ENCODE data around the gene LANCL1.
A peak's percentile ranks its signal among the peaks of the same experiment; 100 is the strongest.

LANCL1 gene

DNA sequence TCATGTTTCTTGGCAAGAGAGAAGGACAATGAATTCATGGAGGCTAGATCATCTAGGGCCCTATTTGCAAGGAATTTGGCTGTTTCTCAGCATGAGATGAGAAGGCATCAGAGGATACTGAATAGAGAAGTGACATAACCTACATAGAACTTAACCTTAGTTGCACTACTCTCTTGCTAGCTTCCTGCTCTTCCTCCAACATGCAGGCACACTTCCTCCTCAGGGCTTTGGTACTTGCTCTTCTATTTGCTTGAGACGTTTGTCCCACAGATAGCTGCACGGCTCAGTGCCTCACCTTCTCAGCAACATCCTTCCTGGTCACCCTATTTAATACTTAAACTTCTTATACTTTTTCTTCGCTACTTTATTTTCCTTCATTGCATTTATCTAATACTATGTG lies 20.0 kb upstream of the LANCL1 start:
- no peaks in the 10 kb centered on the region for H3K36me3 ChIP-seq (ENCODE audit: control insufficient read depth in 2 of 2, insufficient read depth in 2 of 2, low read length in 2 of 2)
- H3K27ac ChIP-seq (ENCODE audit: low read depth in 2 of 2, low read length in 2 of 2): no peak overlapping the region
- no peaks in the 10 kb centered on the region for H3K4me1 ChIP-seq (ENCODE audit: control insufficient read depth in 2 of 2, insufficient read depth in 2 of 2, low read length in 2 of 2)
- H3K9me3 ChIP-seq (ENCODE audit: control insufficient read depth in 2 of 2, low read length in 2 of 2): no peaks in the 10 kb centered on the region
- H3K27me3 ChIP-seq (ENCODE audit: control insufficient read depth in 2 of 2, insufficient read depth in 2 of 2, low read length in 2 of 2): no peaks in the 10 kb centered on the region
- no peak overlapping the region for H3K4me3 ChIP-seq (ENCODE audit: low read length in 2 of 2)
- H3K9ac ChIP-seq (ENCODE audit: low read depth in 1 of 2, low read length in 2 of 2): no peak overlapping the region

DNA sequence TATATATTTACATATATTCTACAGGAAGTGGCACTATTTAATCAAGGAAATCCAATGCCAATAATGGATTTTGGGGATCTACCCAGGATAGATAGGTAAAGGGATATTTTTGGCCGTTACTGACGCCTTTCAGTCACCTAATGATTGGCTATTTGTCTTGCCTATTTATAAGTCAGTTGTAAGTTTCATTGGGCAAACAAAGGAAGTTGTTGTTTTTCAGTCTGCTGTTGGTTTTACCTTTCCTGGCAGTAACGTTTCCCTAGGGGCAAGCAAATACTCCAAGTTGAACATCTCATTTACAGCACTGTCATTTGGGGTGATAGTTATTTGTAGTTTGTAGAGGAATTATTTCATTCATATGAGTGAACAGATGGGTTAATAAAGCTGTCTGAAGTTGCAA lies 17.0 kb upstream of the LANCL1 start:
- Histone ChIP-seq H3K4me3 (ENCODE audit: low read length in 2 of 2) (no peak overlapping the region), H3K4me1 (ENCODE audit: control insufficient read depth in 2 of 2, insufficient read depth in 2 of 2, low read length in 2 of 2) (no peaks in the 10 kb centered on the region), H3K9me3 (ENCODE audit: control insufficient read depth in 2 of 2, low read length in 2 of 2) (no peaks in the 10 kb centered on the region), H3K27ac (ENCODE audit: low read depth in 2 of 2, low read length in 2 of 2) (no peak overlapping the region), H3K27me3 (ENCODE audit: control insufficient read depth in 2 of 2, insufficient read depth in 2 of 2, low read length in 2 of 2) (no peaks in the 10 kb centered on the region), H3K36me3 (ENCODE audit: control insufficient read depth in 2 of 2, insufficient read depth in 2 of 2, low read length in 2 of 2) (no peaks in the 10 kb centered on the region), H3K9ac (ENCODE audit: low read depth in 1 of 2, low read length in 2 of 2) (no peak overlapping the region)

DNA sequence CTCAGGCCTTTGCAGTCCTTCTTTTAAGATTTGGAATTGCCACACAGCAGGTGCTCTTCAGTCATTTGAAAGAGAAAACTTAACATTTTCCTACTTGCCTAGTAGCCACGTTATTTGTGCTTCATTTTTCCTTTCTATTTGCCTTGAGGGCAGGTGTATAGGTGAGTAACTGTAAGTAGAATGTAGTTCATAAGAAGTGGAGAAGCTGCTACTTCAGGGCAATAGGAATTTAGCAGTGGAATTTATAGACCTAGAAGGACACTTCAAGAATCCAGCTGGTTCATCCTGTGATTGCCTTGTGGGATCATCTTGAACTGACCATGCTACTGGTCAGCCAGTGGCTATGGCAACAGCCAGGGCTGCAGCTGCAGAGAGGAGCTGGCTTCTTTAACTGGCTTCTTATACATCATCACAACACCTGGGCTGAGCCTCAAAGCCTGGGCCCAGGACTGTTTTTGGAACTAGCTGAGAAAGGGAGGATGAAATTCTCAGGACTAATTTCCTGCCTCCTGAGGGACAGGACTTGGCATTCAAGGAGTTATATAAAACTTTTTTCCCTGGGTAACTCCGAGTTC lies 5.1 kb upstream of the LANCL1 start:
- Histone ChIP-seq H3K27me3 (ENCODE audit: control insufficient read depth in 2 of 2, insufficient read depth in 2 of 2, low read length in 2 of 2) (no peaks in the 10 kb centered on the region), H3K9ac (ENCODE audit: low read depth in 1 of 2, low read length in 2 of 2) (no peak overlapping the region), H3K4me3 (ENCODE audit: low read length in 2 of 2) (no peak overlapping the region), H3K36me3 (ENCODE audit: control insufficient read depth in 2 of 2, insufficient read depth in 2 of 2, low read length in 2 of 2) (no peaks in the 10 kb centered on the region), H3K27ac (ENCODE audit: low read depth in 2 of 2, low read length in 2 of 2) (no peak overlapping the region), H3K9me3 (ENCODE audit: control insufficient read depth in 2 of 2, low read length in 2 of 2) (no peaks in the 10 kb centered on the region), H3K4me1 (ENCODE audit: control insufficient read depth in 2 of 2, insufficient read depth in 2 of 2, low read length in 2 of 2) (no peaks in the 10 kb centered on the region)

DNA sequence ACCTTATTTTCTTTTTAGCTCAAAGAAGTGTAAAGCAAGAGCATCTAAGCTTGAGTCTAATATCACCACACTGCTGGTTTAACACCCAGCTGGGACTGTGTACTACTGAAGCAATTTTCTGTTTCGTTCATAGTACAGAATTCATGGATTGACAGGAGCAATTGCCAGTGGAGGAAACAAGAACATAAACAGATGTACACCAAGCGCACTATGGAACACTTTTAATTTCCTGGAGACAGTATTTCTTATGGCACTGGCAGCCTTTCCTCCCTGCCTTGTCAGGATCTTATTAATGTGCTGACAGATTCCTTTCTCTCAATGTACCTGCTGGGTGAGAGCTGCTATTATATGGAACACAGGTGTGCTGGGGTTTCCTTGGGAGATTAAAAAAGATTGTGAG lies 4.2 kb upstream of the LANCL1 start:
- no peak overlapping the region for H3K9ac ChIP-seq (ENCODE audit: low read depth in 1 of 2, low read length in 2 of 2)
- H3K27ac ChIP-seq (ENCODE audit: low read depth in 2 of 2, low read length in 2 of 2): no peak overlapping the region
- no peak overlapping the region for H3K4me3 ChIP-seq (ENCODE audit: low read length in 2 of 2)
- H3K9me3 ChIP-seq (ENCODE audit: control insufficient read depth in 2 of 2, low read length in 2 of 2): no peaks in the 10 kb centered on the region
- no peaks in the 10 kb centered on the region for H3K27me3 ChIP-seq (ENCODE audit: control insufficient read depth in 2 of 2, insufficient read depth in 2 of 2, low read length in 2 of 2)
- H3K36me3 ChIP-seq (ENCODE audit: control insufficient read depth in 2 of 2, insufficient read depth in 2 of 2, low read length in 2 of 2): no peaks in the 10 kb centered on the region
- no peaks in the 10 kb centered on the region for H3K4me1 ChIP-seq (ENCODE audit: control insufficient read depth in 2 of 2, insufficient read depth in 2 of 2, low read length in 2 of 2)

DNA sequence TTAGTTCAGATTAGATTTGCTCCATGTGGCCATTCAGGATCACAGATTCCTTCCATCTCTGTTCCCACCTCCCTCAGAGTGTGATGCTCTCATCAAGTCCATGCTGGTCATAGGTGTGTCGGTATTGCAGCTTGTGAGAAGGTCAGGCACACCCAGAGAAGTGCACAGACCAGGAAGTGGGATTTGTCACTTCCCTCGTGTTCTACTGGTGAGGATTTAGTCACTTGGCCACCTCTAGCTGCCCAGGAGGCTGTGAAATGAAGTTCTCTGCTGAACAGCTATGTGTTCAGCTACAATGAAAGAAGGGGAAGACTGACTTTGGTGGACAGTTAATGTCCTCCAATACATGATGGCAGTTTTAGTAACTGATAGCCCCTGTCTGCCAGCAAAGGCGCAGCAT lies 3.5 kb upstream of the LANCL1 start:
- no peak overlapping the region for H3K9ac ChIP-seq (ENCODE audit: low read depth in 1 of 2, low read length in 2 of 2)
- H3K4me1 ChIP-seq (ENCODE audit: control insufficient read depth in 2 of 2, insufficient read depth in 2 of 2, low read length in 2 of 2): no peaks in the 10 kb centered on the region
- H3K9me3 ChIP-seq (ENCODE audit: control insufficient read depth in 2 of 2, low read length in 2 of 2): no peaks in the 10 kb centered on the region
- no peak overlapping the region for H3K27ac ChIP-seq (ENCODE audit: low read depth in 2 of 2, low read length in 2 of 2)
- H3K4me3 ChIP-seq (ENCODE audit: low read length in 2 of 2): no peak overlapping the region
- H3K27me3 ChIP-seq (ENCODE audit: control insufficient read depth in 2 of 2, insufficient read depth in 2 of 2, low read length in 2 of 2): no peaks in the 10 kb centered on the region
- H3K36me3 ChIP-seq (ENCODE audit: control insufficient read depth in 2 of 2, insufficient read depth in 2 of 2, low read length in 2 of 2): no peaks in the 10 kb centered on the region

DNA sequence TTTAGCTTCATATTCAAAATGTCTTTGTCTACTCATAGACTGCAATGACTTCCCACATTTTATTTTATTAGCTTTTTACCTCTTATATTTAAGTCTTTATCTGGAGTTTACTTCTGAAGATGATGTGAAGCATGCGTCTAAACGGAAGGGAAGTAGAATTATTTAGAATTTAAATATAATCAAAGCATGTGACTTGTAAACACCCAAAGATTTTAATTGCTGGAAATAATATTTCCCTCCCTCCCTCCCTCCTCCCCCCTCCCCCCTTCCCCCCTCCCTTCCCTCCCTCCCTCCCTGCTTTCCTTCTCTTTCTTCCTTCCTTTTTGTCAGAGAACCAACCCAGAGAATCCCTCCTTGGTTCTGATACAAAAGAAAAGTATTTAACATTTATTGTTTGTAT lies 2.1 kb upstream of the LANCL1 start:
- H3K4me3 ChIP-seq (ENCODE audit: low read length in 2 of 2): no peak overlapping the region
- H3K36me3 ChIP-seq (ENCODE audit: control insufficient read depth in 2 of 2, insufficient read depth in 2 of 2, low read length in 2 of 2): no peaks in the 10 kb centered on the region
- H3K9me3 ChIP-seq (ENCODE audit: control insufficient read depth in 2 of 2, low read length in 2 of 2): no peaks in the 10 kb centered on the region
- H3K27me3 ChIP-seq (ENCODE audit: control insufficient read depth in 2 of 2, insufficient read depth in 2 of 2, low read length in 2 of 2): no peaks in the 10 kb centered on the region
- no peaks in the 10 kb centered on the region for H3K4me1 ChIP-seq (ENCODE audit: control insufficient read depth in 2 of 2, insufficient read depth in 2 of 2, low read length in 2 of 2)
- H3K27ac ChIP-seq (ENCODE audit: low read depth in 2 of 2, low read length in 2 of 2): no peak overlapping the region
- H3K9ac ChIP-seq (ENCODE audit: low read depth in 1 of 2, low read length in 2 of 2): no peak overlapping the region

DNA sequence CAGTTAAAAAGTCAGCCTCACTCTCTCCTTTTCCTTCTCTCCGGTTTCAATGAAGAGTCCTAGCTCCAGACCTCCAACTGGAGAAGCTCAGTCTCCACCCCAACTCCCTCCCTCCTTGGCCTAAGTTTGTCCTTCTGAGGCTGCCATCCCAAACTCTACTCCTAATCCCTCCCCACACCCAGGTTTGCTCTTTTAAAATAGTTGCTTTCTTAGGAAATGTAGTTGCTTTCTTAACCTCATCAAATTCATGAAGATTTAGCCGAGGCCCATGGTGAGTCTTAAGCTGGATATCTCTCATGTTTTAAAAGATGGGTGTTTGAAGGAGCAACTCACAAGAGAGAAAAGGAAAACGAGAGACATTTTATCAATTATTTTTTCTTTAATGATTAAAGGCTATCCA lies 937 bp upstream of the LANCL1 start:
- no peaks in the 10 kb centered on the region for H3K9me3 ChIP-seq (ENCODE audit: control insufficient read depth in 2 of 2, low read length in 2 of 2)
- peak overlapping the region in 1 of 2 donors; percentile 82 for H3K4me3 ChIP-seq (ENCODE audit: low read length in 2 of 2)
- no peak overlapping the region for H3K9ac ChIP-seq (ENCODE audit: low read depth in 1 of 2, low read length in 2 of 2)
- no peaks in the 10 kb centered on the region for H3K4me1 ChIP-seq (ENCODE audit: control insufficient read depth in 2 of 2, insufficient read depth in 2 of 2, low read length in 2 of 2)
- no peaks in the 10 kb centered on the region for H3K27me3 ChIP-seq (ENCODE audit: control insufficient read depth in 2 of 2, insufficient read depth in 2 of 2, low read length in 2 of 2)
- no peak overlapping the region for H3K27ac ChIP-seq (ENCODE audit: low read depth in 2 of 2, low read length in 2 of 2)
- no peaks in the 10 kb centered on the region for H3K36me3 ChIP-seq (ENCODE audit: control insufficient read depth in 2 of 2, insufficient read depth in 2 of 2, low read length in 2 of 2)

DNA sequence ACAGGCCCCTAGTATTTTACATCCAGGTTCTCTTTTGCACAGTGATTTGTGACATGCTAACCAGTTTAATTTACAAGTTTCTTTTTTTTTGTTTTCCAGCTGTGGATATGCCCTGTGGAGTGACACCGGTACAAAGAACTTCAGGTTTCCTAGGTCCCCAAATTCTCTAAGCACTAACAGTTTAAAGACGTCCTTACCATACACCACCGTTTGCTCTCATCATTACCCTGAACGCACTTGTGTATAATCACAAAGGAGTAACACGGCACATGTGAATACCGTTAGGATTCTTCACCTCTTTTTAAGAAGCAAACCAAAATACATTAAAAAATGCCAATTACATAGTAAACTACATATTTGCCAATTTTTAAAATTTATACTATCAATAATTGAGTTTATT lies 853 bp downstream of the LANCL1 start:
- Histone ChIP-seq H3K9me3 (ENCODE audit: control insufficient read depth in 2 of 2, low read length in 2 of 2) (no peaks in the 10 kb centered on the region), H3K27me3 (ENCODE audit: control insufficient read depth in 2 of 2, insufficient read depth in 2 of 2, low read length in 2 of 2) (no peaks in the 10 kb centered on the region), H3K9ac (ENCODE audit: low read depth in 1 of 2, low read length in 2 of 2) (peak overlapping the region in 1 of 2 donors; percentile 87), H3K27ac (ENCODE audit: low read depth in 2 of 2, low read length in 2 of 2) (no peak overlapping the region), H3K4me3 (ENCODE audit: low read length in 2 of 2) (peak overlapping the region; percentile 82 to 94), H3K4me1 (ENCODE audit: control insufficient read depth in 2 of 2, insufficient read depth in 2 of 2, low read length in 2 of 2) (no peaks in the 10 kb centered on the region), H3K36me3 (ENCODE audit: control insufficient read depth in 2 of 2, insufficient read depth in 2 of 2, low read length in 2 of 2) (peaks cover 4 to 8% of the 10 kb centered on the region in 2 donors)

DNA sequence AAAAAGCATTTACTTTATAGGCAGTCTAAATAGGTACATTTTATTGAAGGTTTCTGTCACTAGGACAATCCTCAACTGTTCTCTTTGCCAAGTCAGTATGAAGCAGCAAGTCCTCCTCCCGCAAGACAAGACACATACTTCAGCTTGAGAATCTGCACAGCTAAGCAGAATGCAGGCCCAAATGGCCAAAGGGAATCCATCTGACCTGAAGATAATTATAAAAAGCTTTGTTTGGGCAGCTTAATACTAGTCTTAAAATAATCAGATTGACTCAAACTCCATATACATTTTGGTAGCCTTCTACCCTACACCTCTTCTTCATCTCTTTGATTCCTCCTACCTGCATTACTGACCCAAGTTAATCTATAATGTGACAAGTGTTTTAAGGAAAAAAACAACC lies 1.8 kb downstream of the LANCL1 start:
- H3K27ac ChIP-seq (ENCODE audit: low read depth in 2 of 2, low read length in 2 of 2): no peak overlapping the region

DNA sequence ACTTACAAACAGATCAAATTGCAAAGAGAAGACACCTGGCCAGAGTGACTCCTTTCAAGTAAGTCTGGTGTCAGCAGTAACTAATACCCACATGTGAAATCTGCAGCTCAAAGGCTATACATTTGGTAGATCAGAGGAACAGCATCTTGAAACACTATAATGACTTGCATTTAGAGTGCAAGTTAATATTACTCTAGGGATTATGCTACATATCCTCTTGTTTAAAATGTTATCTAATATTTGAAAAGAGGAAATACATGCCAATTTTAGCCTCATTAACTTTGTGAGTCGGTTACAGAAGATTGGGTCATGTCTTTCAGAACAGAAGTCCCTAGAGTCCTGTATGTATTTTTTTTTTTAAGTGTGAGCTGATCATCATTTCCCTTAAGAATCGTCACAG lies 15.2 kb downstream of the LANCL1 start:
- Histone ChIP-seq H3K36me3 (ENCODE audit: control insufficient read depth in 2 of 2, insufficient read depth in 2 of 2, low read length in 2 of 2) (peaks cover 12 to 14% of the 10 kb centered on the region in 2 donors), H3K9ac (ENCODE audit: low read depth in 1 of 2, low read length in 2 of 2) (no peak overlapping the region), H3K27ac (ENCODE audit: low read depth in 2 of 2, low read length in 2 of 2) (no peak overlapping the region)

More for the DNA sequence above, 1.8 kb downstream of the LANCL1 start:
- Histone ChIP-seq H3K27me3 (ENCODE audit: control insufficient read depth in 2 of 2, insufficient read depth in 2 of 2, low read length in 2 of 2) (no peaks in the 10 kb centered on the region), H3K36me3 (ENCODE audit: control insufficient read depth in 2 of 2, insufficient read depth in 2 of 2, low read length in 2 of 2) (peaks cover 4 to 8% of the 10 kb centered on the region in 2 donors), H3K4me1 (ENCODE audit: control insufficient read depth in 2 of 2, insufficient read depth in 2 of 2, low read length in 2 of 2) (no peaks in the 10 kb centered on the region), H3K4me3 (ENCODE audit: low read length in 2 of 2) (no peak overlapping the region), H3K9me3 (ENCODE audit: control insufficient read depth in 2 of 2, low read length in 2 of 2) (no peaks in the 10 kb centered on the region), H3K9ac (ENCODE audit: low read depth in 1 of 2, low read length in 2 of 2) (no peak overlapping the region)

More for the DNA sequence above, 15.2 kb downstream of the LANCL1 start:
- H3K4me3 ChIP-seq (ENCODE audit: low read length in 2 of 2): no peak overlapping the region
- H3K9me3 ChIP-seq (ENCODE audit: control insufficient read depth in 2 of 2, low read length in 2 of 2): no peaks in the 10 kb centered on the region
- H3K27me3 ChIP-seq (ENCODE audit: control insufficient read depth in 2 of 2, insufficient read depth in 2 of 2, low read length in 2 of 2): no peaks in the 10 kb centered on the region
- H3K4me1 ChIP-seq (ENCODE audit: control insufficient read depth in 2 of 2, insufficient read depth in 2 of 2, low read length in 2 of 2): no peaks in the 10 kb centered on the region

Data from mucosa of rectum (tissue), 2 donors.